CD4-positive, CD25-positive, alpha-beta regulatory T cell (primary cell): ENCODE measurements around the gene RFX2. TPM values are rescaled to one million over a fixed set of nuclear protein-coding genes. Genes with fewer than 3 reads are reported as not detected.

ENCODE experiments used
- ATAC-seq, 2 donors: fragments of 150-1000 bp; cut with Tn5 transposase; one replicate each; pipeline ENCODE4 v1.10.0; 2021; ENCODE audit warnings: low read depth in 2 of 2, moderate number of reproducible peaks in 2 of 2, moderate library complexity in 1 of 2
- DNase-seq, 3 donors: peaks; one replicate each; pipeline versions ENCODE4 v3.0.0 to v3.0.0-alpha.2; 2012 to 2022; ENCODE audit warnings: mixed read lengths in 1 of 3
- H3K27ac ChIP-seq: one replicate; pipeline ENCODE4 v1.7.0; 2013; ENCODE audit warnings: mild to moderate bottlenecking, low read length; ENCODE audit not compliant: insufficient read depth, poor library complexity, severe bottlenecking
- H3K27me3 ChIP-seq: one replicate; pipeline ENCODE4 v1.7.0; 2013; ENCODE audit warnings: low read length; ENCODE audit not compliant: control insufficient read depth, insufficient read depth
- H3K36me3 ChIP-seq: one replicate; pipeline ENCODE4 v1.7.0; 2013; ENCODE audit warnings: mild to moderate bottlenecking, low read length, moderate library complexity; ENCODE audit not compliant: control insufficient read depth, insufficient read depth
- H3K4me1 ChIP-seq: 2 replicates; pipeline ENCODE4 v1.7.0; 2013; ENCODE audit warnings: mild to moderate bottlenecking, low read length; ENCODE audit not compliant: insufficient read depth, control insufficient read depth, poor library complexity, severe bottlenecking
- H3K4me3 ChIP-seq: one replicate; pipeline ENCODE4 v1.7.0; 2013; ENCODE audit warnings: low read depth, mild to moderate bottlenecking, low read length, moderate library complexity
- H3K9me3 ChIP-seq, 2 experiments: 1 replicate in 1 of 2; 2 replicates in 1 of 2; pipeline ENCODE4 v1.7.0; 2013; ENCODE audit warnings: low read length in 2 of 2, mild to moderate bottlenecking in 1 of 2, moderate library complexity in 1 of 2; ENCODE audit not compliant: control insufficient read depth in 2 of 2
- H3K27ac Mint-ChIP-seq, 3 donors: one replicate each; pipeline ENCODE4 v1.8.0; 2020 to 2022; ENCODE audit warnings: mild to moderate bottlenecking in 3 of 3, mixed read lengths in 3 of 3, moderate library complexity in 2 of 3
- H3K27me3 Mint-ChIP-seq: one replicate; pipeline ENCODE4 v1.8.0; 2022; ENCODE audit warnings: mild to moderate bottlenecking, mixed read lengths
- H3K36me3 Mint-ChIP-seq: one replicate; pipeline ENCODE4 v1.8.0; 2020; ENCODE audit warnings: mixed read lengths
- H3K4me1 Mint-ChIP-seq, 4 donors: one replicate each; pipeline ENCODE4 v1.8.0; 2020 to 2022; ENCODE audit warnings: mixed read lengths in 4 of 4, mild to moderate bottlenecking in 1 of 4
- H3K4me3 Mint-ChIP-seq, 4 donors: one replicate each; pipeline ENCODE4 v1.8.0; 2020 to 2022; ENCODE audit warnings: mild to moderate bottlenecking in 4 of 4, mixed read lengths in 4 of 4, moderate library complexity in 3 of 4
- H3K9me3 Mint-ChIP-seq, 7 donors: one replicate each; pipeline ENCODE4 v1.8.0; 2020 to 2022; ENCODE audit warnings: mixed read lengths in 7 of 7, mild to moderate bottlenecking in 3 of 7, moderate library complexity in 2 of 7
- polyA plus RNA-seq, 4 donors: library from polyadenylated mRNA; unstranded; fragments of 300-500 nt; fragmentation: Illumina TruSeq; gene quantifications; one replicate each; pipeline ENCODE4 v1.2.3, GENCODE V29; 2021
- total RNA-seq: library from RNA; stranded (reverse); gene quantifications from one replicate; pipeline ENCODE4 v1.2.3, GENCODE V29; 2022

Gene RFX2
- total and polyA plus RNA-seq, 5 donors from 2014 or later, result 1.3 to 3.3 (median 2.3) TPM

DNA sequence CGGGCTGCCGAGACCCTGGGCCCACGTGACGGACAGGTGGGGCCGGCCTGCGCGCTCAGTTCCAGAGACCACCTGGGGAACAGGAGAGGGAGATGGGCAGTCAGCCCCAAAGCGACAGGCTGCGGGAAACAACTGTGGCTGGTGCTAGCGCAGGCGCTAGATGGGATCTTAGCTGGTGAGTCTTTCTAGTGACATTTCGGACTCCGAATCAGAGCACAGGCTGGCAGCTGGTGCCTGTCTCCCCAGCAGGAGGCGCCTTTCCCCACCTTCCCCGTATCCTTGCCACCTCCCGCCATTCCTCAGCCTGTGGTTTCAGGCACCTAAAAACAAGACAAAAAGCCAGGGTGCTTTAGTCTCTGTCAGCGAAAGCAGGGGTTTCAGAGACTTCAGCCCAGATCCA is 112.9 kb downstream of the RFX2 start:
- no peaks in the 10 kb centered on the region for H3K27me3 ChIP-seq
- no peak overlapping the region for H3K4me3 ChIP-seq
- H3K9me3 ChIP-seq, result no peaks in the 10 kb centered on the region
- no peak for DNase-seq
- no peaks in the 10 kb centered on the region for H3K4me1 Mint-ChIP-seq
- no peaks in the 10 kb centered on the region for H3K4me1 ChIP-seq
- peaks cover 4% of the 10 kb centered on the region for H3K27me3 Mint-ChIP-seq
- no peaks in the 10 kb centered on the region for H3K36me3 ChIP-seq
- no peak overlapping the region for H3K27ac ChIP-seq
- no peak for ATAC-seq
- no peak overlapping the region for H3K4me3 Mint-ChIP-seq
- peaks cover 15% of the 10 kb centered on the region for H3K36me3 Mint-ChIP-seq
- H3K9me3 Mint-ChIP-seq, result peaks cover 0 to 2% (median 0%) of the 10 kb centered on the region in 7 donors
- H3K27ac Mint-ChIP-seq, result no peak overlapping the region

DNA sequence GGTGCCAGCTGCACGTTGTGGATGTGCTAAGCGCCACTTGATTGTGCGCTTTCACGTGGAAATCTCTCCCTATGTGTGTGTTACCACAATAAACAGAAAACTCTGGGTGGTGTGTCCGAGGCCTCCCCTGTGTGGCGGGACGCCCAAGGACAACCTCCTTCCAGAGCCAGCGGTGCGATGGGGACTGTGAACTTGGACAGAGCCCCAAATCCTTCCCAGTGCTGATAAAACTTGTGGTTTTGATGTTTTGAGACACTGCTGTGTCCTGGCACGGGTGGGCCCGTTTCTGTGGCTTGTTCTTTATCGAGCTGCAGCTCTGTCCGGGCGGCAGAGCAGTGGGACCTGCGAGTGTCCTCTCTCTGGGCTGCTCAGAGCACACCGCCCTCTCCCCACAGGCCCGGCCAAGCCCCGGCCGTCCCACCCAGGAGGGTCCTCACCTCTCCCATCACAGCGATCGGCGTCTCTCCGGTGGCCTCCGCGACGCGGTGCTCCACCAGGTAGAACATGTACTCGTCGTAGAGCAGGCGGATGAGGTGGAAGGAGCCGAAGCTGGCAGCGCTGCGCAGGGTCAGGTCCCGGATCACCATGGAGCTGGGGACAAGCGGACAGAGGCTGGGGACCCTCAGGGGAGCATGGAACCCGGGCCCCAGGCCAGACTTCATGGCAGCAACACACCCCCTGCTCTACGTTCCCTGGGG is 113.5 kb downstream of the RFX2 start:
- no peaks in the 10 kb centered on the region for H3K27me3 ChIP-seq
- no peak overlapping the region for H3K27ac ChIP-seq
- DNase-seq (no peak), ATAC-seq (no peak)
- no peaks in the 10 kb centered on the region for H3K9me3 ChIP-seq
- Mint-ChIP-seq H3K4me1 (no peaks in the 10 kb centered on the region), H3K4me3 (no peak overlapping the region), H3K27ac (no peak overlapping the region), H3K36me3 (peaks cover 11% of the 10 kb centered on the region), H3K9me3 (peaks cover 0 to 2% (median 0%) of the 10 kb centered on the region in 7 donors), H3K27me3 (peaks cover 4% of the 10 kb centered on the region)
- no peaks in the 10 kb centered on the region for H3K36me3 ChIP-seq
- H3K4me3 ChIP-seq, result no peak overlapping the region
- H3K4me1 ChIP-seq, result no peaks in the 10 kb centered on the region

DNA sequence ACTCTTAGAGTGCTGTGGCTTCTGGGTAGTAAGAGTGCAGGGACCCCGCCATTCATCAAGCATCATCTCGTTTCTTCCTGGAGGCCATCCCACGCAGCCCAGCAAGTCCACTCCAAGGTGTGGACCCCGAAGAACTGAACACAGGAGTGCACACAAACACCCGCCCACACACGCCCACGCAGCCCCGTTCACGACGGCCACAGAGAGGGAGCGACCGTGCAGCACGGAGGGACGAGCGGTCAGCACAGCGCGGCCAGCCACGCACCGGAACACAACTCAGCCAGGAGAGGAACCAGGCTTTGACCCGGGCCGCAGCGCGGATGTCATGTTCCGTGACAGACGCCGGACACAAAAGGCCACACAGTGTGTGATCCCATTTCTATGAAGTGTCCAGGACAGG is 114.2 kb downstream of the RFX2 start:
- no peaks in the 10 kb centered on the region for H3K9me3 ChIP-seq
- H3K27me3 ChIP-seq, result no peaks in the 10 kb centered on the region
- H3K36me3 ChIP-seq, result no peaks in the 10 kb centered on the region
- H3K27ac ChIP-seq, result no peak overlapping the region
- H3K4me3 ChIP-seq, result no peak overlapping the region
- H3K27me3 Mint-ChIP-seq, result peaks cover 4% of the 10 kb centered on the region
- DNase-seq, result no peak
- no peak overlapping the region for H3K4me3 Mint-ChIP-seq
- ATAC-seq, result no peak
- no peaks in the 10 kb centered on the region for H3K4me1 Mint-ChIP-seq
- H3K27ac Mint-ChIP-seq, result no peak overlapping the region
- peaks cover 11% of the 10 kb centered on the region for H3K36me3 Mint-ChIP-seq
- peaks cover 0 to 2% (median 0%) of the 10 kb centered on the region in 7 donors for H3K9me3 Mint-ChIP-seq
- H3K4me1 ChIP-seq, result no peaks in the 10 kb centered on the region

DNA sequence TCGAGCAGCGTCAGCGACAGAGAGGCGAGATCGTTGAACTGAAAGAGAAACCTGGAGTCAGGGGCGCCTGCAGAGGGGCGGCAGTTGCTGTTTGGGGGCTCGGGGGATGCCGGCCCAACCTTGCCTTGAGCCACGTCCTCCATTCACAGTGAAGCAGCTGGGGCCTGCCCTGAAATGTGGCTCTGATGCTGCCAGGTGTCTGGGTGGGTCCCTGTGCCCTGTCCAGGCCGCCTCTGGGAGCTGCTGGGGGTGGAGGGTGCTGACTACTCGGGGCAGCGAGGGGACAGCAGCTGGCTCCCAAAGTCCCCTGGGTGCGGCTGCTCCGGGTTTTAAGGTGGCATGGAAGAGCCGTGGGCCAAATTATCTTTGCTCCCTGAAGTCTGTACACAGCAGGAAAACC is 114.7 kb downstream of the RFX2 start:
- Mint-ChIP-seq H3K27me3 (peaks cover 4% of the 10 kb centered on the region), H3K9me3 (peaks cover 0 to 2% (median 0%) of the 10 kb centered on the region in 7 donors), H3K4me3 (no peak overlapping the region), H3K4me1 (no peaks in the 10 kb centered on the region), H3K36me3 (peaks cover 10% of the 10 kb centered on the region), H3K27ac (no peak overlapping the region)
- H3K9me3 ChIP-seq, result no peaks in the 10 kb centered on the region
- H3K36me3 ChIP-seq, result no peaks in the 10 kb centered on the region
- DNase-seq (no peak), ATAC-seq (no peak)
- no peak overlapping the region for H3K4me3 ChIP-seq
- no peaks in the 10 kb centered on the region for H3K27me3 ChIP-seq
- H3K4me1 ChIP-seq, result no peaks in the 10 kb centered on the region
- H3K27ac ChIP-seq, result no peak overlapping the region

DNA sequence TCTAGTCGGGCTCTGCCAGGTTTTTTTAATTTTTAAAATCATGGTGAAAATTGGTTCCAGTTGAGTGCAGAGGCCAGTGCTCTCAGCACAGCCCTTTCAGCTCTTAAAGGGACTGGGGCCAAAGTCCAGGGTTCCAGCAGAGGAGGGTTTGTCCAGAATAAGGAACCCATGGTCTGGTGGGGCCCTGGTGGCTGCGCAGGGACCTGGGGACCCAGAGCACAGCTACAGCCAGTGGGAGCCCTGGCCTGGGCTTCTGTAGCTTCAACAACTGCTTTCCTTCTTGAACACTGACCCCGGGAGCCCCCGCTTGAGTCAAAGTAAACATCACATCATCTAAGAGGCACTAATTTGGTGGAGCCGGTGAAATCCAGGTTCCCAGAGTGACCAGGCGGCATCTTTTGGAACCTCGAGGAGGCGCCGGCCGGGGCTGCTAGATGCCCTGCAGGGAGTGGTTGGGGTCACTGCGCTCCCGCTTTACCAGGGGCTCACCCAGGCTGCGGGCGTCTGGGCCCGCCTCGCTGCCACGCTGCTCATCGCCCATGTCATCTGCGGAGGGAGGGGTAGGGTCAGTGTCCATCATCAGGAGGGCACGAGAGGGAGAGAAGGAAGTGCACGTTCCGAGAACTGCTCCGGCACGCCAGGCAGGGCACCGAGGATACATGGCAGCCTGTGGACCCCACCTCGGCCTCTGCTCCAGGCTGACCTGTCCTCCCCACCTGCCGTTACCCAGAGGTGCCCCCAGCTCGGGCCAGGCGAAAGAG is 115.7 kb downstream of the RFX2 start:
- peaks cover 3% of the 10 kb centered on the region for H3K36me3 Mint-ChIP-seq
- no peak overlapping the region for H3K4me3 Mint-ChIP-seq
- peaks cover 0 to 3% (median 1%) of the 10 kb centered on the region in 4 donors for H3K4me1 Mint-ChIP-seq
- H3K4me3 ChIP-seq, result no peak overlapping the region
- no peaks in the 10 kb centered on the region for H3K36me3 ChIP-seq
- no peaks in the 10 kb centered on the region for H3K9me3 ChIP-seq
- no peak for DNase-seq
- no peak for ATAC-seq
- peaks cover 0 to 1% (median 0%) of the 10 kb centered on the region in 7 donors for H3K9me3 Mint-ChIP-seq
- no peaks in the 10 kb centered on the region for H3K27me3 ChIP-seq
- no peak overlapping the region for H3K27ac Mint-ChIP-seq
- no peaks in the 10 kb centered on the region for H3K4me1 ChIP-seq
- peaks cover 3% of the 10 kb centered on the region for H3K27me3 Mint-ChIP-seq
- H3K27ac ChIP-seq, result no peak overlapping the region

DNA sequence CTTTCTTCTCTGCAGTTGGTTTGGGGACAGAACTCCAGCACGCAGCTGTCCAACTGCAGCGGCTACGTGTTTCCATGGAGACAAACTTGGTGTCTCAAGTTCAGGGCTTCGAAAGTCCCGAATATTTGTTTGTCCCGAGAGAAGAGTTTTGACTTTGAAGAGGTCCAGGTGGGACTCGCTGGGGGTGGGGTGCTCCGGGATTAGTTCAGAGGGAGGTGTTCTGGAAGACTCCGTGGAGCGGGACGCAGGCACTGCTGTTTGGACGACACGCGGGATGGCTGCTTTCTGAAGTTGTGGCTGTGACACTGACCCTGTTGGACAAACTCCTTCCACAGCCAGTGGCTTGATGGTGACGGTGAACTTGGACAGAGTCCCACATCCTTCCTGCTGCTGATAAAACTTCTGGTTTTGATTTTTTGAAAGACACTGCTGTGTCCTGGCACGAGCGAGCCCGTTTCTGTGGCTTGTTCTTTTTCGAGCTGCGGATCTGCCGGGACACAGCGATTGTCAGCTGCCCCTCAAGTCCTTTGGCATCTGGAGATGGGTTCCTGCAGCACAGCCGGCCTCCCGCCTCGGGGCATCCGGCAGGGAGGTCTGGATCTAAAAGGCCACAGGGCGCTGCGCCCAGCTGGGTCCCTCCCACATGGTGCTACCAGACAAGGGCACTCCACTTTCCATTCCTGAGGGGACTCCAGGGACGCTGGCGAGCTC is 116.5 kb downstream of the RFX2 start:
- Mint-ChIP-seq H3K4me1 (peaks cover 0 to 5% (median 2%) of the 10 kb centered on the region in 4 donors), H3K36me3 (no peaks in the 10 kb centered on the region), H3K4me3 (no peak overlapping the region), H3K27ac (no peak overlapping the region), H3K27me3 (no peaks in the 10 kb centered on the region), H3K9me3 (no peaks in the 10 kb centered on the region)
- Histone ChIP-seq H3K27ac (no peak overlapping the region), H3K36me3 (no peaks in the 10 kb centered on the region), H3K4me1 (no peaks in the 10 kb centered on the region), H3K27me3 (no peaks in the 10 kb centered on the region), H3K4me3 (no peak overlapping the region), H3K9me3 (no peaks in the 10 kb centered on the region)
- no peak for ATAC-seq
- DNase-seq, result no peak

DNA sequence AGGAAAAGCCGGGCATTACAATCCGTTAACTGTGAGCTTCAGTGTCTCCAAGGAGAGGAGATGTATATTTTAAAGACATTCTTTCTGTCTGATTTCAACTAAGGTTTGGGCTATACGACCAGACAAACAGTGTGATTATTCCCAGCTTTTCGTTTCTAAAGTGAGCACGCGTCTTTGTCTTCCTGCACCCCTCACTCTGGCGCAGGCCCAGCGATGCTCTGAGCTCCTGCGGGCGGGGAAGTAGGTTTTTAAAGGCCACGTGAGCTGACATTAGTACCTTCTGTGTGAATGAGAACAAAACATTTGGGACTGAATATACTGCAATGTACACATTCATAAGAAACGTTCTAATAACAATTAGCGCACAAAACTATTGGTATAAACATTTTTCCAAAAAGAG is 117.1 kb downstream of the RFX2 start:
- no peak for ATAC-seq
- Histone ChIP-seq H3K9me3 (no peaks in the 10 kb centered on the region), H3K4me3 (no peak overlapping the region), H3K27ac (no peak overlapping the region), H3K27me3 (no peaks in the 10 kb centered on the region), H3K4me1 (no peaks in the 10 kb centered on the region), H3K36me3 (no peaks in the 10 kb centered on the region)
- no peaks in the 10 kb centered on the region for H3K36me3 Mint-ChIP-seq
- H3K4me3 Mint-ChIP-seq, result no peak overlapping the region
- no peaks in the 10 kb centered on the region for H3K27me3 Mint-ChIP-seq
- peaks cover 0 to 11% (median 4%) of the 10 kb centered on the region in 4 donors for H3K4me1 Mint-ChIP-seq
- DNase-seq, result no peak
- no peak overlapping the region for H3K27ac Mint-ChIP-seq
- H3K9me3 Mint-ChIP-seq, result no peaks in the 10 kb centered on the region
